Calu3 (cell line): ENCODE data around the gene TLN1. TPM values are rescaled to one million over a fixed set of nuclear protein-coding genes. Genes with fewer than 3 reads are reported as not detected.

Experiments used
- BruUV-seq: library from RNA; stranded (reverse); fragments of 400-500 nt; replicated peaks from 2 replicates; lab custom pipeline; 2021; lab: Mats Ljungman, UMichigan
- CTCF ChIA-PET: fragments of 300-600 bp; sonication (Branson Sonifier 250); formaldehyde crosslinking; loops from one replicate; lab custom pipeline; 2022; ENCODE audit warnings: antibody characterized with exemption; lab: Charles Lee
- DNase-seq: peaks from one replicate; pipeline ENCODE4 v3.0.0; 2022
- H3K27ac Mint-ChIP-seq: one replicate; pipeline ENCODE4 v1.8.0; 2022; ENCODE audit warnings: mixed read lengths; ENCODE audit not compliant: unreplicated experiment
- H3K27me3 Mint-ChIP-seq: one replicate; pipeline ENCODE4 v1.8.0; 2022; ENCODE audit warnings: mixed read lengths; ENCODE audit not compliant: unreplicated experiment
- H3K36me3 Mint-ChIP-seq: one replicate; pipeline ENCODE4 v1.8.0; 2022; ENCODE audit warnings: mild to moderate bottlenecking, moderate library complexity, mixed read lengths; ENCODE audit not compliant: insufficient read depth, unreplicated experiment
- H3K4me1 Mint-ChIP-seq: one replicate; pipeline ENCODE4 v1.8.0; 2022; ENCODE audit warnings: mild to moderate bottlenecking, low read depth, mixed read lengths; ENCODE audit not compliant: unreplicated experiment
- H3K4me3 Mint-ChIP-seq: one replicate; pipeline ENCODE4 v1.8.0; 2022; ENCODE audit warnings: mild to moderate bottlenecking, low read depth, moderate library complexity, mixed read lengths; ENCODE audit not compliant: unreplicated experiment
- H3K9me3 Mint-ChIP-seq: one replicate; pipeline ENCODE4 v1.8.0; 2022; ENCODE audit warnings: low read depth, mixed read lengths; ENCODE audit not compliant: unreplicated experiment
- CTCF ChIP-seq: fragments of 200-600 bp; IDR thresholded peaks from one replicate; pipeline ENCODE4 v1.8.0; 2022; ENCODE audit warnings: antibody characterized with exemption; ENCODE audit not compliant: unreplicated experiment
- intact Hi-C: fragments of 100-400 bp; cut with micrococcal nuclease; formaldehyde crosslinking; loops from one replicate; pipeline ENCODE4 v1.10.0; 2022; ENCODE audit not compliant: unreplicated experiment
- total RNA-seq: library from RNA; stranded (reverse); gene quantifications from 2 replicates; pipeline ENCODE4 v1.2.3, GENCODE V29; 2022

The TLN1 gene
- total RNA-seq, 1 experiment from 2014 or later: 98.7 TPM

GRCh38 chr9:35763181-35763580 is 31.2 kb upstream of the TLN1 start:
- no peak overlapping the region for H3K27ac Mint-ChIP-seq
- no peak for TF ChIP-seq CTCF
- BruUV-seq: no TSS peak
- no peaks in the 10 kb centered on the region for H3K9me3 Mint-ChIP-seq
- intact Hi-C loops: no loop called here
- DNase-seq: no peak
- H3K36me3 Mint-ChIP-seq: peaks cover 25% of the 10 kb centered on the region
- CTCF ChIA-PET: no interaction called here
- peaks cover 36% of the 10 kb centered on the region for H3K4me1 Mint-ChIP-seq
- H3K4me3 Mint-ChIP-seq: no peak overlapping the region
- no peaks in the 10 kb centered on the region for H3K27me3 Mint-ChIP-seq

- Mint-ChIP-seq H3K36me3 (peaks cover 45% of the 10 kb centered on the region), H3K27ac (peak overlapping the region; percentile 76), H3K27me3 (no peaks in the 10 kb centered on the region), H3K9me3 (no peaks in the 10 kb centered on the region), H3K4me1 (peaks cover 38% of the 10 kb centered on the region), H3K4me3 (peak overlapping the region; percentile 45)
- CTCF ChIA-PET: interaction anchor here (0.7 to 0.9 kb wide), 2 partner anchors 11 to 30 kb away, joined by 3 read pairs; no protein-coding TSS in a partner anchor
- BruUV-seq: no TSS peak
- DNase-seq: peak; percentile 72
- intact Hi-C loops: no loop called here
- TF ChIP-seq CTCF: no peak
Observed at GRCh38 chr9:35760651-35761050, 28.7 kb upstream of the TLN1 start.

- H3K36me3 Mint-ChIP-seq: peaks cover 45% of the 10 kb centered on the region
- CTCF ChIA-PET: interaction anchor here (0.7 to 0.9 kb wide), 3 partner anchors 10 to 31 kb away, joined by 3 to 5 read pairs (median 3); no protein-coding TSS in a partner anchor
- intact Hi-C loops: no loop called here
- TF ChIP-seq CTCF: no peak
- peak overlapping the region; percentile 45 for H3K4me3 Mint-ChIP-seq
- no peak for DNase-seq
- no peaks in the 10 kb centered on the region for H3K27me3 Mint-ChIP-seq
- BruUV-seq: no TSS peak
- peaks cover 38% of the 10 kb centered on the region for H3K4me1 Mint-ChIP-seq
- peak overlapping the region; percentile 76 for H3K27ac Mint-ChIP-seq
- no peaks in the 10 kb centered on the region for H3K9me3 Mint-ChIP-seq
Observed at GRCh38 chr9:35759795-35760194, 27.8 kb upstream of the TLN1 start.

GRCh38 chr9:35758475-35759050 is 26.6 kb upstream of the TLN1 start:
- H3K36me3 Mint-ChIP-seq: peaks cover 50% of the 10 kb centered on the region
- peak overlapping the region; percentile 65 for H3K27ac Mint-ChIP-seq
- TF ChIP-seq CTCF: no peak
- H3K4me1 Mint-ChIP-seq: peaks cover 38% of the 10 kb centered on the region
- peak overlapping the region; percentile 89 for H3K4me3 Mint-ChIP-seq
- no peaks in the 10 kb centered on the region for H3K9me3 Mint-ChIP-seq
- intact Hi-C loops: no loop called here
- H3K27me3 Mint-ChIP-seq: no peaks in the 10 kb centered on the region
- DNase-seq: no peak
- BruUV-seq: TSS peak; percentile 43
- CTCF ChIA-PET: no interaction called here
